ENCODE results near the gene CDK11B. TPM values are rescaled to one million over a fixed set of nuclear protein-coding genes. Genes with fewer than 3 reads are reported as not detected.

The CDK11B gene
- polyA plus RNA-seq, 1 donor (not counting 4 experiments of a cell fraction or from before 2014, with no cell fraction given): 5.9 TPM

GRCh38 chr1:1614204-1614953 is 44.4 kb downstream of the CDK11B start:
- H3K27ac ChIP-seq (ENCODE audit: control insufficient read depth, insufficient read depth, low read length): peak overlapping the region; percentile 96
- H3K4me1 ChIP-seq (ENCODE audit: control insufficient read depth, extremely low read depth, insufficient read depth, low read length): peaks cover 18% of the 10 kb centered on the region
- H3K36me3 ChIP-seq (ENCODE audit: control insufficient read depth in 2 of 2, extremely low read depth in 1 of 2, insufficient read depth in 2 of 2, low read length in 2 of 2): peaks cover 0 to 3% of the 10 kb centered on the region in 2 experiments
- H3K9ac ChIP-seq (ENCODE audit: control insufficient read depth, extremely low read depth, insufficient read depth, low read length): peak overlapping the region; percentile 96
- no peaks in the 10 kb centered on the region for H3K9me3 ChIP-seq (ENCODE audit: control insufficient read depth, low read depth, low read length)
- TF ChIP-seq CTCF (optimal IDR thresholded peaks at IDR 0.05 in 1 of 3, IDR thresholded peaks at IDR 0.05 in 1 of 3, conservative IDR thresholded peaks at IDR 0.05 in 1 of 3; ENCODE audit: extremely low read depth in 1 of 3, insufficient read depth in 2 of 3, low read length in 3 of 3): no peak
- no peak for TF ChIP-seq EZH2 (IDR thresholded peaks at IDR 0.05; ENCODE audit: low read length)
- H4K20me1 ChIP-seq (ENCODE audit: control insufficient read depth, extremely low read depth, insufficient read depth, low read length): no peaks in the 10 kb centered on the region
- FAIRE-seq: no peak
- H3K4me3 ChIP-seq (ENCODE audit: control insufficient read depth in 2 of 3, extremely low read depth in 1 of 3, insufficient read depth in 2 of 3, low read depth in 1 of 3, low read length in 3 of 3): peak overlapping the region; percentile 87 to 96 (median 90)
- DNase-seq (ENCODE audit: low read depth, low spot score): no peak
- dilution Hi-C loops (cut with MboI; ENCODE audit: extremely low pct_ligation_motif_present, low sequenced_read_pairs): no loop called here
- H3K79me2 ChIP-seq (ENCODE audit: control insufficient read depth, insufficient read depth, low read length): peaks cover 13% of the 10 kb centered on the region
- no peaks in the 10 kb centered on the region for H3K27me3 ChIP-seq (ENCODE audit: control insufficient read depth, extremely low read depth, insufficient read depth, low read length)
- no peak overlapping the region for H2AFZ ChIP-seq (ENCODE audit: control insufficient read depth, low read length)
- H3K9me1 ChIP-seq (ENCODE audit: control insufficient read depth, extremely low read depth, insufficient read depth, low read length): no peaks in the 10 kb centered on the region
- peak overlapping the region; percentile 76 for H3K4me2 ChIP-seq (ENCODE audit: control insufficient read depth, extremely low read depth, insufficient read depth, low read depth, low read length)

GRCh38 chr1:1613509-1614082 is 45.2 kb downstream of the CDK11B start:
- no peak for TF ChIP-seq EZH2 (IDR thresholded peaks at IDR 0.05; ENCODE audit: low read length)
- TF ChIP-seq CTCF (optimal IDR thresholded peaks at IDR 0.05 in 1 of 3, IDR thresholded peaks at IDR 0.05 in 1 of 3, conservative IDR thresholded peaks at IDR 0.05 in 1 of 3; ENCODE audit: extremely low read depth in 1 of 3, insufficient read depth in 2 of 3, low read length in 3 of 3): no peak
- no peak overlapping the region for H3K9ac ChIP-seq (ENCODE audit: control insufficient read depth, extremely low read depth, insufficient read depth, low read length)
- no peak for FAIRE-seq

More at GRCh38 chr1:1613509-1614082, 45.2 kb downstream of the CDK11B start:
- Histone ChIP-seq H3K4me1 (ENCODE audit: control insufficient read depth, extremely low read depth, insufficient read depth, low read length) (peaks cover 18% of the 10 kb centered on the region), H3K4me3 (ENCODE audit: control insufficient read depth in 2 of 3, extremely low read depth in 1 of 3, insufficient read depth in 2 of 3, low read depth in 1 of 3, low read length in 3 of 3) (peak overlapping the region in 1 of 3 experiments; percentile 96), H3K36me3 (ENCODE audit: control insufficient read depth in 2 of 2, extremely low read depth in 1 of 2, insufficient read depth in 2 of 2, low read length in 2 of 2) (peaks cover 0 to 3% of the 10 kb centered on the region in 2 experiments), H3K27me3 (ENCODE audit: control insufficient read depth, extremely low read depth, insufficient read depth, low read length) (no peaks in the 10 kb centered on the region), H3K79me2 (ENCODE audit: control insufficient read depth, insufficient read depth, low read length) (peaks cover 13% of the 10 kb centered on the region), H3K27ac (ENCODE audit: control insufficient read depth, insufficient read depth, low read length) (no peak overlapping the region), H3K9me1 (ENCODE audit: control insufficient read depth, extremely low read depth, insufficient read depth, low read length) (no peaks in the 10 kb centered on the region), H2AFZ (ENCODE audit: control insufficient read depth, low read length) (no peak overlapping the region), H3K9me3 (ENCODE audit: control insufficient read depth, low read depth, low read length) (no peaks in the 10 kb centered on the region), H4K20me1 (ENCODE audit: control insufficient read depth, extremely low read depth, insufficient read depth, low read length) (no peaks in the 10 kb centered on the region), H3K4me2 (ENCODE audit: control insufficient read depth, extremely low read depth, insufficient read depth, low read depth, low read length) (peak overlapping the region; percentile 76)
- DNase-seq (ENCODE audit: low read depth, low spot score): no peak
- dilution Hi-C loops (cut with MboI; ENCODE audit: extremely low pct_ligation_motif_present, low sequenced_read_pairs): no loop called here
